Pancreas (tissue), 10 donors: ENCODE data around the gene GPC5. TPM values are rescaled to one million over a fixed set of nuclear protein-coding genes. Genes with fewer than 3 reads are reported as not detected.

Experiments used
- ATAC-seq, 4 donors: fragments of 200-7000 bp; cut with Tn5 transposase; one replicate each; pipeline versions ENCODE4 v1.8.0 to v1.9.1; 2020; ENCODE audit warnings: mild to moderate bottlenecking in 4 of 4, moderate library complexity in 4 of 4
- DNase-seq, 6 donors: peaks; one replicate each; pipeline ENCODE4 v3.0.0-alpha.2; 2020
- FAIRE-seq: peaks from 2 replicates; lab custom pipeline; 2012; peaks lifted over from hg19 to GRCh38; lab: Jason Lieb, UNC
- H3K27ac ChIP-seq, 4 donors: fragments of 200-600 bp; sonication (generic); 1 replicate in 3 of 4; 2 replicates in 1 of 4; pipeline versions ENCODE4 v1.5.0 to v1.8.0; 2020
- H3K27me3 ChIP-seq, 4 donors: fragments of 200-600 bp; one replicate each; pipeline ENCODE4 v1.8.0; 2021
- H3K36me3 ChIP-seq, 3 donors: fragments of 200-600 bp; sonication (generic) in 1 of 3; one replicate each; pipeline versions ENCODE4 v1.5.0 to v1.8.0; 2020 to 2021
- H3K4me1 ChIP-seq, 3 donors: fragments of 200-600 bp; one replicate each; pipeline ENCODE4 v1.8.0; 2021
- H3K4me3 ChIP-seq, 4 donors: fragments of 200-600 bp; sonication (generic) in 2 of 4; one replicate each; pipeline versions ENCODE4 v1.5.0 to v1.8.0; 2020 to 2021
- H3K9me3 ChIP-seq, 4 donors: fragments of 200-600 bp; one replicate each; pipeline ENCODE4 v1.8.0; 2021
- CTCF ChIP-seq, 4 donors: fragments of 200-600 bp; sonication (generic) in 3 of 4; IDR thresholded peaks; one replicate each; pipeline versions ENCODE4 v1.5.0 to v1.8.0; 2021; ENCODE audit warnings: antibody characterized with exemption in 4 of 4
- WGBS, 2 donors: extraction: QIAGEN DNeasy Blood & Tissue Kit; methylation state at CpG; one replicate each; pipeline ENCODE4 v1.1.7; 2013; 5-methylcytosine and 5-hydroxymethylcytosine counted together
- intact Hi-C, 3 donors: fragments of 100-400 bp; cut with DNase I; formaldehyde crosslinking; loops; one replicate each; pipeline versions ENCODE4 v1.11.1 to v1.14.2; 2022
- polyA plus RNA-seq, 2 donors: library from polyadenylated mRNA; stranded (reverse); fragments of 200-250 nt; gene quantifications; one replicate each; pipeline ENCODE4 v1.2.3, GENCODE V29; 2013
- total RNA-seq, 6 donors: library from RNA; stranded (reverse); fragmentation: NEBNext Ultra II Directional in 4 of 6; extraction: Animal tissue kit (Norgen Biotek cat#: 25700) in 4 of 6; gene quantifications; one replicate each; pipeline versions ENCODE4 v1.2.1 to v1.2.4, GENCODE V29; 2021 to 2023
- donor health status: healthy with polysubstance abuse.
- donor health status: DM: no; HTN: no; CAD: no; lungs with moderate emphysema.
- donor health status: DM: no; HTN: no; CAD: no.
- donor health status: control.
- donor health status: control.
- donor health status: Bipolar disorder and iron deficiency.
- donor health status: DM: yes; HTN: yes; CAD: no.
- donor health status: DM: no; HTN: no; CAD: no.
- donor health status: DM: no; HTN: no; CAD: no.
- donor health status: DM: yes; HTN: yes; CAD: no.

GPC5 gene
- total and polyA plus RNA-seq, 8 donors = 0.12 to 0.35 (median 0.35) TPM; not detected in 5

- no peak for TF ChIP-seq CTCF (IDR thresholded peaks at IDR 0.05)
- no peak for DNase-seq
- Histone ChIP-seq H3K27ac (no peak overlapping the region), H3K36me3 (no peaks in the 10 kb centered on the region), H3K27me3 (no peaks in the 10 kb centered on the region), H3K4me3 (no peak overlapping the region), H3K9me3 (no peaks in the 10 kb centered on the region), H3K4me1 (no peaks in the 10 kb centered on the region)
- no peak for FAIRE-seq
- 91 to 92% methylated on average over 2 of the region's 2 CpGs for WGBS, 2 donors
- no peak for ATAC-seq
- intact Hi-C loops = no loop called here
Observed at GRCh38 chr13:91739751-91740150, 341.3 kb downstream of the GPC5 start.

DNA sequence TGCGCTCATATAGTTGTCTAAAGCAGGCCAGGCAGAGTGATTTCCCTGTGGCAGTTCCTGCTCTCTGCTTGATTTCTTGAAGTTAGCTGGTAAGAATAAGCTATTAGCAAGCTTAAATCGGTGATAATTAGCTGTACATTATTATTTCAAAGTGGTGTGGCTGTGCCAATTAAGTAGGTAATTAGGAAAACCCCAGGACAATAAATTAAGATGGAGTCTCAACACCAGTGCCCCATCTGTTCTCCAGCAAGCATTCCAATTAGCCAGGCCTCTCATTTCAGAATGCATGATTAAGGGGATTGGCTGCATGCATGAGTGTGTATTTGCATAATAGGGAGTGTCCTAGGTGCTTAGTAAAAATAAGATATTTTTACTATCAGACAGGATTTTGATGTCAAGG is 342.3 kb downstream of the GPC5 start:
- no peaks in the 10 kb centered on the region for H3K36me3 ChIP-seq
- no peak for TF ChIP-seq CTCF (IDR thresholded peaks at IDR 0.05)
- no peaks in the 10 kb centered on the region for H3K9me3 ChIP-seq
- WGBS, 2 donors = 74 to 80% methylated on average over 2 of the region's 2 CpGs
- intact Hi-C loops = no loop called here
- H3K27ac ChIP-seq = no peak overlapping the region
- ATAC-seq (no peak), FAIRE-seq (no peak), DNase-seq (no peak)
- no peaks in the 10 kb centered on the region for H3K4me1 ChIP-seq
- no peak overlapping the region for H3K4me3 ChIP-seq
- H3K27me3 ChIP-seq = no peaks in the 10 kb centered on the region

GRCh38 chr13:91741925-91742324 is 343.5 kb downstream of the GPC5 start:
- ATAC-seq (no peak), DNase-seq (no peak), FAIRE-seq (no peak)
- H3K36me3 ChIP-seq = no peaks in the 10 kb centered on the region
- H3K4me3 ChIP-seq = no peak overlapping the region
- no peaks in the 10 kb centered on the region for H3K9me3 ChIP-seq
- no peaks in the 10 kb centered on the region for H3K4me1 ChIP-seq
- intact Hi-C loops = no loop called here
- TF ChIP-seq CTCF (IDR thresholded peaks at IDR 0.05) = no peak
- WGBS, 2 donors = 83 to 87% methylated on average over 2 of the region's 2 CpGs
- H3K27me3 ChIP-seq = no peaks in the 10 kb centered on the region
- H3K27ac ChIP-seq = no peak overlapping the region

DNA sequence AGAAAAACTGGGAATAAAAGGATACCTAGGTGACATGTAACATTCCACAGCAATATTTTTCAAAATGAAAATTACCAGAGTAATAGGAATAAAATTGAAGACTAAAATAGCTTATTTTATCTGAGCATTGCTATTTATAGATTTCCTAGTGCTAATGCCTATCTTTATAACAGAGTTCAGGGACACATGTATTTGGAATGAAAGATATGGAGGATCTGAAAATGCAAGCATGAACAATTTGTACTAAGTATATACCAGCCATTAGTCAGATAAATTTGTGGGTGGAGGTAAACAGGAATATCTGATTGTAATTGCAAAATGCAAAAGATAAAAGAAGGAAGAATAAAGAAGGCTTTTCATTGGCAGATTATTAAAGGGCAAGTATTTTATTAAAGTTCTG is 345.9 kb downstream of the GPC5 start:
- ATAC-seq = no peak
- no peak for DNase-seq
- H3K36me3 ChIP-seq = no peaks in the 10 kb centered on the region
- no peak for TF ChIP-seq CTCF (IDR thresholded peaks at IDR 0.05)
- H3K4me1 ChIP-seq = no peaks in the 10 kb centered on the region
- FAIRE-seq = no peak
- no peaks in the 10 kb centered on the region for H3K9me3 ChIP-seq
- no peak overlapping the region for H3K4me3 ChIP-seq
- no peak overlapping the region for H3K27ac ChIP-seq
- H3K27me3 ChIP-seq = no peaks in the 10 kb centered on the region
- intact Hi-C loops = no loop called here

DNA sequence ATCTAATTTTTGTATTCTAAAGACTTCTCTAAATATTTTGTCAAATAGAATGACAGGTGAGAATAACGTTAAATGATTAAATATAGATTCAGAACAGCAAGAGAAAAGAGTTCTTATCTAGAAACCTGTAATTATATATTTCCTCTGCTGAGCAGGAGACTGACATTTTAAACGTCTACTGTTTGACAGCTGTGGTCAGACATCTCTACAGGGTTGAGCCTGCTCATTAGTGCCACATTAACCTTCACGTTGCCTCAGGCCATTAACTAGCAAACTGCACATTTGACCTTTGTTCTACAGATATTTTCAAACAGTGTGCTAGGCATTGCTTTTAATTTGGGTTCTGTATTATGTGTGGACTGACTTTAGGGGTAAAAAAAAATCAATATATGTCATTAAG is 347.5 kb downstream of the GPC5 start:
- Histone ChIP-seq H3K4me1 (no peaks in the 10 kb centered on the region), H3K27me3 (no peaks in the 10 kb centered on the region), H3K9me3 (no peaks in the 10 kb centered on the region), H3K36me3 (no peaks in the 10 kb centered on the region), H3K27ac (no peak overlapping the region), H3K4me3 (no peak overlapping the region)
- no peak for DNase-seq
- no peak for FAIRE-seq
- intact Hi-C loops = no loop called here
- ATAC-seq = no peak
- WGBS, 2 donors = 14 to 17% methylated on average over 3 of the region's 3 CpGs
- no peak for TF ChIP-seq CTCF (IDR thresholded peaks at IDR 0.05)
